Activated CD8-positive, alpha-beta memory T cell treated with anti-CD3 and anti-CD28 coated beads for 24 hours (primary cell): ENCODE results near the gene DDX31.

Experiments
- DNase-seq: peaks from one replicate; pipeline ENCODE4 v3.0.0-alpha.2; 2020

DDX31 gene

GRCh38 chr9:132672413-132672690 lies 2.6 kb upstream of the DDX31 start:
- DNase-seq, result no peak

- no peak for DNase-seq
Observed at GRCh38 chr9:132671620-132672412, 2.0 kb upstream of the DDX31 start.

GRCh38 chr9:132670457-132671391 lies 941 bp upstream of the DDX31 start, which contains the start of gene GTF3C4:
Gene GTF3C4 (plus strand): TSS chr9:132670464. CDS start chr9:132670599, 135 bp downstream.
- no peak for DNase-seq

- no peak for DNase-seq
Observed at GRCh38 chr9:132669319-132669697, 475 bp downstream of the DDX31 start.

GRCh38 chr9:132663851-132664250 lies 5.9 kb downstream of the DDX31 start:
- no peak for DNase-seq

GRCh38 chr9:132663117-132663516 lies 6.7 kb downstream of the DDX31 start:
- DNase-seq, result no peak

- no peak for DNase-seq
Observed at GRCh38 chr9:132662152-132662945, 7.4 kb downstream of the DDX31 start.

GRCh38 chr9:132656299-132656698 lies 13.5 kb downstream of the DDX31 start:
- no peak for DNase-seq

- no peak for DNase-seq
Observed at GRCh38 chr9:132651259-132651658, 18.5 kb downstream of the DDX31 start.

- no peak for DNase-seq
Observed at GRCh38 chr9:132648685-132649084, 21.1 kb downstream of the DDX31 start.

- no peak for DNase-seq
Observed at GRCh38 chr9:132648283-132648682, 21.5 kb downstream of the DDX31 start.

- no peak for DNase-seq
Observed at GRCh38 chr9:132647806-132648205, 22.0 kb downstream of the DDX31 start.

GRCh38 chr9:132647355-132647754 lies 22.4 kb downstream of the DDX31 start:
- no peak for DNase-seq

GRCh38 chr9:132646726-132647125 lies 23.1 kb downstream of the DDX31 start:
- no peak for DNase-seq

GRCh38 chr9:132645711-132646110 lies 24.1 kb downstream of the DDX31 start:
- DNase-seq, result no peak

- no peak for DNase-seq
Observed at GRCh38 chr9:132645306-132645705, 24.5 kb downstream of the DDX31 start.

GRCh38 chr9:132644251-132644650 lies 25.5 kb downstream of the DDX31 start:
- no peak for DNase-seq

- no peak for DNase-seq
Observed at GRCh38 chr9:132641216-132641615, 28.6 kb downstream of the DDX31 start.

- DNase-seq, result no peak
Observed at GRCh38 chr9:132639322-132639721, 30.5 kb downstream of the DDX31 start.

GRCh38 chr9:132638240-132638639 lies 31.5 kb downstream of the DDX31 start:
- DNase-seq, result no peak

- no peak for DNase-seq
Observed at GRCh38 chr9:132637801-132638200, 32.0 kb downstream of the DDX31 start.

- DNase-seq, result no peak
Observed at GRCh38 chr9:132637351-132637750, 32.4 kb downstream of the DDX31 start.

- DNase-seq, result no peak
Observed at GRCh38 chr9:132634327-132634726, 35.5 kb downstream of the DDX31 start.
